HG02798 (cell line): Measurements from ENCODE around the gene RNF26.
"Not testable (repeated sequence)": the region's sequence is repeated elsewhere in the genome, so short reads cannot be mapped to it uniquely, and the experiment has no call there.

Experiments used
- ATAC-seq: cut with Tn5 transposase; IDR thresholded peaks from one replicate; pipeline ENCODE4 v1.9.1; 2021; ENCODE audit warnings: mild to moderate bottlenecking; ENCODE audit not compliant: unreplicated experiment, poor library complexity

RNF26 gene

DNA sequence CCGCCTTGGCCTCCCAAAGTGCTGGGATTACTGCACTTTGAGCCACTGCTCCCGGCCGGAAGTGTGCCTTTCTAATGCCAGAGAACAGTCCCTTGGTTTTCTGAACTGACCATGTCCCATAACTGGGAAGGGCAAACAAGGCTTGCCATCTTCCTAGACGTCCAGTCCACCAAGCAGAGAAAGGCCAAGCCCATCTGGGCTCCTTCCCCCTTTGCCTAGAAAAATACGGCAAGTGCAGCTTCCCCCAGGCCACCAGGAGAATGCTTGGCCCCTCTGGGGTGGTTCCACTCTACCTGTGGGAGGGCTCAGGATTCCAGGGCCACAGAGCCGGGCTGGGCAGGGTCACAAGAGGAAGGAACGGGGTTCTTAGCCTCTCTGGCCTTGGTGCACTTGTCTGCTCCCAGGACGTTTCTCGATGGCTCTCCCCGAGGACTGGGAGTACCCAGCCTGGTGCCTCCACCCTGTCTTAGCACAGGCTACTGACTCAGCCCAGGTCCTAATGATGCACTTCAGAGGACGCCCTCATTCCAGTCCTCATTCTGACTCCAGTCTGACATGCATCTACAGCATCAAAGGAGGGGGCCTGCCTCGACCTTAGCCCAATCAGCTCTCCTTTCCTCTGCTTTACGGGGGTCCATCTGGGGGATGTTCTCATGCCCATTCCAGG lies 46.0 kb downstream of the RNF26 start:
- no peak for ATAC-seq

DNA sequence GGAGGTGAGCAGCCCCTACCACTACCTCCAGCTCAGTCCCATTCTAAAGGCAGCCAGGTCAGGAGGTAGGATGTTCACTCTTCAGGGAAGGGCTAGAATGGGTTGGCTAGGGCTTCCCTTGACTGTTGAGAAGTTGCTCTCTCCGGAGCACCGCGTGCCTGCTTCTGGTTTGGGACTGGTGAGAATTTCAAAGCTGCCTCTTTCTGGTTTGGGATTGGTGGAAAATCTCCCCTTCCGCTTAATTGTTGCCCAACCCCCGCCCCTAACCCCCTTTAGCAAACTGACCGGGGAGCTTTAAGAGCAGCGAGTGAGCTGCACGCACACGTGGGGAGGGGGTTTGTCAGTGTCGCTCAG lies 46.5 kb downstream of the RNF26 start:
- no peak for ATAC-seq

DNA sequence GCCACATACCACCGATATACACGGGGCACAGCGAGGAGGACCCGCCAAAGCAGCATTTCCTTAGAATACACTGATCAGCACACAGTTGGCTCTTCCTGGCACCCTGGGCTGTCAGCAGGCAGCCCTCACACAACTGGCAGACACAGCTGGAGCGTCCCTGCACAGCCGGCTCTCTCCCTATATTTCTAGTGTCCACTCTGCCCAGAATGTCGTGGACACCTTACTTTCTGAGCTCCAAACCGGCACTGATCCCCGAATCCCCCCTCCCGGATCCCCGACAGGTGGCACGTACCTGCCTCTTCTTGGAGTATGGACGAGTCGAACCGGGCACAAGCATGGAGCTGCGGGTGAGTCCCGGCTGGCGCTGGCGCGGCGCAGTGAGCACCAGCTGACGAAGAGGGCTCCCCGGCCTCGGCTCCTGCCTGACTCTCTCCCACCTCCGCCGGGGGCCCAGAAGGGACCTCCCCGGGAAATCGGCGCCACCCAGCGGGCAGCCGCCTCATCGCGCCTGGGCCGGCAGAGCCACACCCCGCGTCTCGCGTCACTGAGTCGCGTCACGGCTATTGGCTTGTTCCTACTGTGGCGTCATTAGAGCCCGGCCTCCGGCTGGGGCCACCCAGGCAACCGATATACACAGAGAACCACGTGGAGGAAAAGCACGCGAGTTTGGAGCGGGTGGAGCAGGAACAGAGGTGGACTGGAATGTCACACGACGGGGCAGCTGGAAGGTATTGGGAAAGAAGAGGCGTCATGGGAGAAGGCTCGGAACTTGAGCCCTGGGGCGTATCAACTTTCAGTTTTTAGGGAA lies 47.1 kb downstream of the RNF26 start, which contains the start of gene USP2:
TSS of gene USP2 (minus strand) at position 510 of the 808 bp plus-strand sequence. CDS start 8,210 bp downstream, outside the sequence.
- ATAC-seq: peak; percentile 98

DNA sequence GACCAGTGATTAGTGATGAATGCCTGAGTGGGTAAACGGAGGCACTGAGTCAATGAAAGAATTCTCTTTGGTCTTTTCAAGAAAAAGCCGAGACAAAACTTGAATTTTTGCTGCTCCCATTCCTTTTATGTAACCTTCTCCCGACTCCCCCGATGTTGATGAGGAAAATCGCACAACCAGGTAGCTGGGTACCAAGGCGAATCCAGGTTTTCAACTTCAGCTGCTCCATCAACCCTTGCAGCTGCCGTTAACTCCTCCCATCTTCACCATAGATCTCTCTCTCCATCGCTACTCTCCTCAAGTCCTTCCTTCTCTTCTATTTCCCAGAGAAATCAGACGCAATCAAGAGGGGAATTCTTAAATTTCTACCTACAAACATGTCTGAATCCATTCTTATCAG lies 47.8 kb downstream of the RNF26 start:
- no peak for ATAC-seq

DNA sequence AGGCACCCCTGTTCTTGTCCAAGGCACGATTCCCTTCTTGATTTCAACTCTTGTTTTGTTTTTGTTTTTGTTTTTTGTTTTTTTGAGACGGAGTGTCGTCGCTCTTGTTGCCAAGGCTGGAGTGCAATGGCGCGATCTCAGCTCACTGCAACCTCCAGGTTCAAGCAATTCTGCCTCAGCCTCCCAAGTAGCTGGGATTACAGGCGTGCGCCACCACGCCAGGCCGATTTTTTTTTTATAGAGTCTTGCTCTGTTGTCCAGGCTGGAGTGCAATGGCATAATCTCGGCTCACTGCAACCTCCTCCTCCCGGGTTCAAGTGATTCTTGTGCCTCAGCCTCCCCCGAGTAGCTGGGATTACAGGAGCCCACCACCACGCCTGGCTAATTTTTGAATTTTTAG lies 48.2 kb downstream of the RNF26 start:
- not testable (repeated sequence) for ATAC-seq

DNA sequence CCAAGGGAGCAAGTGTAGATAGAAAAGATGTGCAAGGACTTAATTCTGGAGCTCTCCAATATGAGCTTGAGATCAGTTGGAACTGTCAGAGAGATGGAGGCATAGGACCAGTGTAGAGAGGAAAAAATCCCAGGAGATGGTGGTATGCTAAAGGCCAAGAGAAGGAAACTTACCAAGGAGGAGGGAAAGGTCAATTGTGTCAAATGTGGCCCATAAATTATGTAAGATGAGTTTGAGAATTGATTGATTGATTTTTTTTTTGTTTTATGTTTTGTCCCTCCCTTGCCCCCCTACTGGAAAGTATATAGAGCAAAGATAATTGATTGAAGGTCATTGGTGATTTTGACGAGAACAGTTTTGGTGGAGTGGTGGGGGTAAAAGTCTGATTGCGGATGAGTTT lies 50.0 kb downstream of the RNF26 start:
- ATAC-seq: no peak
